GM18858 (cell line): ENCODE results near the gene AK5.
"Not testable (repeated sequence)": the region's sequence is repeated elsewhere in the genome, so short reads cannot be mapped to it uniquely, and the experiment has no call there.

Experiments used
- ATAC-seq: cut with Tn5 transposase; IDR thresholded peaks from one replicate; pipeline ENCODE4 v1.9.1; 2021; ENCODE audit not compliant: unreplicated experiment

The AK5 gene

GRCh38 chr1:77287535-77287934, 5.7 kb downstream of the AK5 start:
- ATAC-seq = no peak

GRCh38 chr1:77288275-77288674, 6.5 kb downstream of the AK5 start:
- no peak for ATAC-seq

- ATAC-seq = no peak
Observed at GRCh38 chr1:77290576-77290975, 8.8 kb downstream of the AK5 start.

- no peak for ATAC-seq
Observed at GRCh38 chr1:77292551-77292950, 10.7 kb downstream of the AK5 start.

GRCh38 chr1:77300566-77300965, 18.7 kb downstream of the AK5 start:
- no peak for ATAC-seq

GRCh38 chr1:77303387-77303786, 21.6 kb downstream of the AK5 start:
- no peak for ATAC-seq

- no peak for ATAC-seq
Observed at GRCh38 chr1:77308889-77309621, 27.2 kb downstream of the AK5 start.

GRCh38 chr1:77310924-77311323, 29.1 kb downstream of the AK5 start:
- ATAC-seq = no peak

- not testable (repeated sequence) for ATAC-seq
Observed at GRCh38 chr1:77312364-77312763, 30.5 kb downstream of the AK5 start.

GRCh38 chr1:77313491-77313890, 31.7 kb downstream of the AK5 start:
- ATAC-seq = no peak

GRCh38 chr1:77316006-77316405, 34.2 kb downstream of the AK5 start:
- no peak for ATAC-seq

- ATAC-seq = no peak
Observed at GRCh38 chr1:77316966-77317365, 35.1 kb downstream of the AK5 start.

- ATAC-seq = no peak
Observed at GRCh38 chr1:77319036-77319705, 37.4 kb downstream of the AK5 start.

GRCh38 chr1:77322061-77322900, 40.5 kb downstream of the AK5 start:
- ATAC-seq = no peak

GRCh38 chr1:77333501-77333900, 51.7 kb downstream of the AK5 start:
- ATAC-seq = no peak

GRCh38 chr1:77336729-77337128, 54.9 kb downstream of the AK5 start:
- no peak for ATAC-seq

GRCh38 chr1:77339326-77339725, 57.5 kb downstream of the AK5 start:
- ATAC-seq = no peak

GRCh38 chr1:77341195-77341594, 59.4 kb downstream of the AK5 start:
- ATAC-seq = no peak

- no peak for ATAC-seq
Observed at GRCh38 chr1:77342745-77343144, 60.9 kb downstream of the AK5 start.

GRCh38 chr1:77347646-77348045, 65.8 kb downstream of the AK5 start:
- ATAC-seq = no peak

GRCh38 chr1:77348549-77348948, 66.7 kb downstream of the AK5 start:
- no peak for ATAC-seq

- no peak for ATAC-seq
Observed at GRCh38 chr1:77349275-77349674, 67.5 kb downstream of the AK5 start.
